Esophagus (tissue), 2 donors: Measurements from ENCODE around the gene RNF113B. TPM values are rescaled to one million over a fixed set of nuclear protein-coding genes. Genes with fewer than 3 reads are reported as not detected.

Source experiments
- H3K27ac ChIP-seq, 2 donors: one replicate each; pipeline ENCODE4 v1.5.1; 2013; ENCODE audit warnings: low read depth in 2 of 2, mild to moderate bottlenecking in 2 of 2, inconsistent platforms in 1 of 2, low read length in 1 of 2, moderate library complexity in 1 of 2
- H3K27me3 ChIP-seq, 2 donors: one replicate each; pipeline ENCODE4 v1.6.1; 2013; ENCODE audit warnings: low read length in 2 of 2, control low read depth in 1 of 2, mild to moderate bottlenecking in 1 of 2; ENCODE audit not compliant: insufficient read depth in 2 of 2, control insufficient read depth in 1 of 2
- H3K36me3 ChIP-seq, 2 donors: one replicate each; pipeline ENCODE4 v1.6.1; 2013; ENCODE audit warnings: low read length in 1 of 2; ENCODE audit not compliant: control insufficient read depth in 2 of 2, insufficient read depth in 2 of 2
- H3K4me1 ChIP-seq, 2 donors: one replicate each; pipeline ENCODE4 v1.6.1; 2013; ENCODE audit warnings: low read length in 1 of 2; ENCODE audit not compliant: control insufficient read depth in 2 of 2, insufficient read depth in 2 of 2
- H3K4me3 ChIP-seq, 2 donors: one replicate each; pipeline ENCODE4 v1.5.1; 2013; ENCODE audit warnings: low read length in 2 of 2, mild to moderate bottlenecking in 2 of 2, low read depth in 1 of 2, moderate library complexity in 1 of 2
- H3K9me3 ChIP-seq, 2 donors: one replicate each; pipeline ENCODE4 v1.6.1; 2013; ENCODE audit warnings: mild to moderate bottlenecking in 2 of 2, low read depth in 1 of 2, low read length in 1 of 2, moderate library complexity in 1 of 2; ENCODE audit not compliant: control insufficient read depth in 2 of 2, insufficient read depth in 1 of 2
- WGBS, 2 donors: extraction: QIAGEN DNeasy Blood & Tissue Kit; methylation state at CpG; one replicate each; pipeline ENCODE4 v1.1.7; 2013; 5-methylcytosine and 5-hydroxymethylcytosine counted together
- polyA plus RNA-seq, 2 donors: library from polyadenylated mRNA; stranded (reverse); fragments of 200-250 nt; gene quantifications; one replicate each; pipeline ENCODE4 v1.2.3, GENCODE V29; 2013
- donor health status: healthy with polysubstance abuse.
- donor health status: Bipolar disorder and iron deficiency.

RNF113B gene
- polyA plus RNA-seq, 2 donors = not detected

- Histone ChIP-seq H3K27me3 (no peaks in the 10 kb centered on the region), H3K27ac (no peak overlapping the region), H3K4me1 (no peaks in the 10 kb centered on the region), H3K36me3 (no peaks in the 10 kb centered on the region), H3K4me3 (no peak overlapping the region), H3K9me3 (no peaks in the 10 kb centered on the region)
- WGBS, 2 donors = 77 to 85% methylated on average over 10 of the region's 10 CpGs
Measured at GRCh38 chr13:98195054-98195791, 18.2 kb upstream of the RNF113B start.

- H3K27me3 ChIP-seq = no peaks in the 10 kb centered on the region
- H3K9me3 ChIP-seq = no peaks in the 10 kb centered on the region
- no peaks in the 10 kb centered on the region for H3K36me3 ChIP-seq
- no peaks in the 10 kb centered on the region for H3K4me1 ChIP-seq
- H3K27ac ChIP-seq = no peak overlapping the region
- WGBS, 2 donors = 69 to 73% methylated on average over 2 of the region's 2 CpGs
- no peak overlapping the region for H3K4me3 ChIP-seq
Measured at GRCh38 chr13:98192008-98192407, 14.9 kb upstream of the RNF113B start.

GRCh38 chr13:98190889-98191444 lies 13.9 kb upstream of the RNF113B start:
- Histone ChIP-seq H3K27ac (no peak overlapping the region), H3K9me3 (no peaks in the 10 kb centered on the region), H3K27me3 (no peaks in the 10 kb centered on the region), H3K36me3 (no peaks in the 10 kb centered on the region), H3K4me3 (no peak overlapping the region), H3K4me1 (no peaks in the 10 kb centered on the region)
- WGBS, 2 donors = 76 to 84% methylated on average over 11 of the region's 11 CpGs

GRCh38 chr13:98189841-98190505 lies 12.9 kb upstream of the RNF113B start:
- Histone ChIP-seq H3K9me3 (no peaks in the 10 kb centered on the region), H3K4me1 (no peaks in the 10 kb centered on the region), H3K4me3 (no peak overlapping the region), H3K27me3 (no peaks in the 10 kb centered on the region), H3K36me3 (no peaks in the 10 kb centered on the region), H3K27ac (no peak overlapping the region)
- 45 to 47% methylated on average over 4 of the region's 4 CpGs for WGBS, 2 donors

GRCh38 chr13:98188544-98189166 lies 11.6 kb upstream of the RNF113B start:
- no peaks in the 10 kb centered on the region for H3K4me1 ChIP-seq
- no peaks in the 10 kb centered on the region for H3K36me3 ChIP-seq
- H3K27me3 ChIP-seq = no peaks in the 10 kb centered on the region
- no peak overlapping the region for H3K4me3 ChIP-seq
- WGBS, 2 donors = 93 to 95% methylated on average over 14 of the region's 14 CpGs
- no peak overlapping the region for H3K27ac ChIP-seq
- H3K9me3 ChIP-seq = no peaks in the 10 kb centered on the region

GRCh38 chr13:98187965-98188261 lies 10.8 kb upstream of the RNF113B start:
- H3K36me3 ChIP-seq = no peaks in the 10 kb centered on the region
- no peak overlapping the region for H3K4me3 ChIP-seq
- 83 to 88% methylated on average over 7 of the region's 7 CpGs for WGBS, 2 donors
- H3K9me3 ChIP-seq = no peaks in the 10 kb centered on the region
- no peaks in the 10 kb centered on the region for H3K27me3 ChIP-seq
- no peak overlapping the region for H3K27ac ChIP-seq
- no peaks in the 10 kb centered on the region for H3K4me1 ChIP-seq

GRCh38 chr13:98187155-98187964 lies 10.3 kb upstream of the RNF113B start:
- H3K4me1 ChIP-seq = no peaks in the 10 kb centered on the region
- whole genome bisulfite sequencing, 2 donors = 63 to 79% methylated on average over 4 of the region's 4 CpGs
- no peak overlapping the region for H3K27ac ChIP-seq

GRCh38 chr13:98184792-98185191 lies 7.7 kb upstream of the RNF113B start:
- Histone ChIP-seq H3K4me1 (no peaks in the 10 kb centered on the region), H3K27ac (no peak overlapping the region), H3K4me3 (no peak overlapping the region), H3K36me3 (no peaks in the 10 kb centered on the region), H3K27me3 (no peaks in the 10 kb centered on the region), H3K9me3 (no peaks in the 10 kb centered on the region)
- WGBS, 2 donors = 75 to 85% methylated on average over 1 of the region's 1 CpG

More at GRCh38 chr13:98187155-98187964, 10.3 kb upstream of the RNF113B start:
- H3K36me3 ChIP-seq = no peaks in the 10 kb centered on the region
- no peaks in the 10 kb centered on the region for H3K27me3 ChIP-seq
- no peaks in the 10 kb centered on the region for H3K9me3 ChIP-seq
- H3K4me3 ChIP-seq = no peak overlapping the region

GRCh38 chr13:98182589-98182988 lies 5.5 kb upstream of the RNF113B start:
- 76 to 80% methylated on average over 3 of the region's 3 CpGs for WGBS, 2 donors
- Histone ChIP-seq H3K4me1 (no peaks in the 10 kb centered on the region), H3K36me3 (no peaks in the 10 kb centered on the region), H3K9me3 (no peaks in the 10 kb centered on the region), H3K27me3 (no peaks in the 10 kb centered on the region), H3K27ac (no peak overlapping the region), H3K4me3 (no peak overlapping the region)
